NCI-H2227 (cell line): ENCODE measurements around the gene RDH11.
"Not testable (repeated sequence)": the region's sequence is repeated elsewhere in the genome, so short reads cannot be mapped to it uniquely, and the experiment has no call there.

Experiments used
- DNase-seq: peaks from one replicate; lab custom pipeline; 2025; ENCODE audit not compliant: unreplicated experiment; lab: John Stamatoyannopoulos, UW

The RDH11 gene

DNA sequence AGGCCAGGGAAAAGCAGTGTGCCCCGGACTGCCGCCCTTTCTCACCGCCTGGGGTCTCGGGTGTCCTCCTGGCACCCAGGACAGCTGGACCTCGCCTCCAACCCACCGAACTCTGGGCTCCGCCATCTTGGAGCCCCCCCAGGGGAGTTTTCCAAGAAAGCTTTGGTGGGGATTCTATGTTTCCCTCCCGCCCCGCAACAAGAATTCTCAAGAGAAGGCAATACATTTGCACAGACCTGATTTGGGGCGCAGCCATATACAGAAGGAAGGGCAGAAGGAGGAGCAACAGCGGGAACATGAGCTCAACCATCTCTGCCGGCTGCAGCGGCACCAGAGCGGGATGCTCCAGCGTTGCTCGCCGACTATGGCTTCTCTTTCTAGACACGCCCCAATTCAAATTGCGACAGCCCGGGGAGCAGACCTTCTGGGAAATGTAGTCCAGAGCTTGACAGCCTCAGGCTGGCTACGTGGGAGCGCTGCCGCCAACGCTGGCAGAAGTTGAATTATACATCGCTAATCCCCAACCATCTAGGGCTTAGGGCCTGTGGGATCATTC lies at the start of gene RDH11:
Gene RDH11 (minus strand): TSS at position 371 of the 556 bp plus-strand sequence. CDS start 61 bp downstream, at position 310.
- DNase-seq, result peak; percentile 91

DNA sequence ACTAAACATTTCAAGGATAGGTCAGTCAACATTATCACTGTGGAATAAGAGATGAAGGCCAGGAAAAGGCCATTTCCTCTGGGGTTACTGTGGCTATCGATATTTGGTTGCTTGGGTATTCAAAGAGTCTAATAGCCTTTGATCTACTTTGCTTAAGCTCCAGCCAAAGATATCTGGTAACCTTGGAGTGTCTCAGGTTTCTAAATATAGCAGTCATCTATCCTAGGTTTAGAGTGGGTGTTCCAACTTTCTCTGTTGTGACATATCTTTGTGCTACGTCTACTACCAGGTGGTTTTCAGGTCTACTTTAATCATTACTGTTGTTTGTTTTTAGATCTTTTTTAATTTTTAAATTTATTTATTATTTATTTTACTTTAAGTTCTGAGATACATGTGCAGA lies 48.5 kb upstream of the RDH11 start:
- no peak for DNase-seq

DNA sequence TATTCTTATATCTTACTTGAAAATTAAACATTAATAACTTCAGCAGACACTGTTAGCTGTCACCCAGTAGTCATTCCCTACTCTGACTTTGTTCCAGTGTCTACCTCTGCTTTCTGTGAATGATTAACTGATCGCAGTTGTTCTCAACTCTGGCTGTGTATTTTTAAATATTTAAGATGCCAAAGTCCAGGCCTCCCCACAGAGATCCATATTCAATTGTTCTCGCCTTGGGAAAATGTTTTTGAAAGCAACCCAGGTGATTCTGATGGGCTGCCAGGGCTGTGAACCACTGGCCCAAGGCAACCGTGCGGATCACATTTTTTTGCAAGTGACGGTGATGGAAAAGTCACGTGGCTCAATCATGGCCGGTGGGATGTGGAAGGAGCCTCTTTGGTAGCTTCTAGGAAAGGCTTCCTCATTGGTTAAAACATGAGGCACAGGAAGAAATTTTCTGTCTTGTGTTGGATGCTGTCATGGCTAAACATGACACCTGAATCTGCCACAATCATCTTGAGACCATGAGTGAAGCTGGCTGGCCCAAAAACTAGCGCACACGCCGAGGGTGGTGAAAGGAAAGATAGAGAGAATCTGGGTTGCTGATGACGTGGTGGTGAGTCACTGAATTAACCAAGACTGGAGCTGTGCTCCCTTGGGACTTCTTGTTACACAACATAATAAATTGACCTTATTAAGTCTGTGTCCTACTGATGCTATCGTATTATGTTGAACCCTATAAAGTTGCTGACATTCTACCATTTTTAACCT lies 43.4 kb upstream of the RDH11 start:
- no peak for DNase-seq

DNA sequence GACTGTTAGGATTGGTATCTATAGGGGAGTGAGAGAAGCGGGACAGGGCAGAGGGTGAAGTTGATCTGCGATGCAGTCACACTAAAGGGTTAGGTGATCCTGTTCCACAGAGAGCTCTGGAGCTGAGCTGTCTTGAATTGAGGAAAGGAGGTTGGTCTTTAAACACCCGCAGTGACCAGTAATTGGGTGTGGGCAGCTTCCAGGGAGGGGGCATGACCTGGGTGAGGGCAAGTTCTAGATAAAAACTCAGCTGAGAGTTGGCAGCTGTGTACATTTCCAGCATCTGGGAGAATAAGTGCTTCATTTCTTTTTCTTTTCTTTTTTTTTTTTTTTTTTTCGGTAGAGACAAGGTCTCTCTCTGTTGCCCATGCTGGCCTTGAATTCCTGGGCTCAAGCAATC lies 41.2 kb upstream of the RDH11 start:
- DNase-seq, result no peak

DNA sequence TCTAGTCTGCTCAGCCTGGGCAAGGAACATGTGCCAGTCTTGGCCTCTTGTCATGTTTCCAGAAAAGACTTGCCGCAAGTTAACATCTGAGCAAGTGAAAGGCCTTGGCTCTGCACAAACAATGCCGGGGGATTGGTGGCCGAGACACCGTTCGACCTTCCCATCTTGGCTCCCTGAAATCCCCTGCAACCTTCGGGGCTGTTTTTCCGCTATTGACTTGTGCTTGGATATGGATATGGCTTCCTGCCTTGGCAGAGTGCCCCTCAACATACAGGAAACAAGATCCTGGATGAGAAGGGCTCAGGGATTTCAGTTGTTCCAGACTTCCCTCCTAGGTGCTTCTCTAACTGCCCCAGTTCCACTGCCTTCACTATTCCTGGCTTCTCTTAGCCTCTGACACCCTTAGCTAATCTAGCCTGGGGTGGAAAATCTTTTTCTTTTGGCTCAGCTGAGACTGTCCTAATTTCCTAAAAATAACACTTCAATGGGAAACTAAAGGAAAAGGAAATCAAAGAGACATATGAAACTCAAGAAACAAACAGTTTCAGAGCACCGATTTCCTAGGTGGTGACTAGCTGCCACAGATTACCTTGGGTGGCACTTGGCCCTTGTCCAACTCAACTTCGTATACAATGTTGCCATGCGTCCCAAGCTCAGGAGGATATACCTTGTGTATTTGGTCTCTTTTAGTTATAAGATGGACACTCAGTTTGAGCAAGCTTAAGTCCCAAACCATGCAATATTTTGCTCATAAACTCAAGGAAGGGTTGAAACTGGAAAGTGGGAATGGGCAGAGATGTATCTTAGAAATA lies 40.0 kb upstream of the RDH11 start:
- no peak for DNase-seq

DNA sequence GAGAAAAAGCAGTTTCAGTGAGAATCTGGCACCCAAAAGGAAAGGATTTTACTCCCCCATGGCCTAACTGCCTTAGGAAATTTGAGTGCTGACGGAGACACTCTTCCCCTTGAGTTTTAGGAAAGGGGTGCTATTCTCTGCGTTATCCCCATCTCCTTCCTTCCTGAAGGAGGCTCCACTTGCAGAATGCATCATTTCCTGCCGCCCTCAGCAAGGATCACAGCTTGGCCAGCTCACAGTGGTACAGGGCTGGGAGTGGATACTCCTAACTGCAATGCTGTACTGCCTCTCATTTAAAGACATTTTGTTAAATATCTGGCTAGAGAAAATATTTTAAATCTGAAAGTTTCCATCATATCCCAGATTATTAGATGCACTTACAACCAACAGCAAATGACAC lies 39.1 kb upstream of the RDH11 start:
- DNase-seq, result no peak

DNA sequence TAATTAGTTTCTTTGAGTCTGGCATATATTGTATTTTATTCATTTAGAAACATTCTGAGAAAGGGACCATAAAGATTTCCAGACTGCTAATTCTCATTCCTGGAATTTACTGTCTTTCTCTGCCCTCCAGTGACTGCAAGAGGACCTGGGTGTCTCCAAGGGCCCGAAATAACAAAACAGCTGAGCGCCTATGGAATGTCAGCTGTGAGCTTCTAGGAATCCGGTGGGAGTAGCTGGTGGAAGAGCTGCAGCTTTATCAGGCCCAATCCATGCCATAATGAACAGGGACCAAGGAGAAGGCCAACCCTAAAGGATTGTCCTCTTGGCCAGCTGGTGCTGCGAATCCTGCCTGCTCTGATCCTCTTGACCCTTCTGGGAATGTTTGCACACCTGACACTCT lies 38.1 kb upstream of the RDH11 start:
- no peak for DNase-seq

GRCh38 chr14:67729072-67729885 lies 33.7 kb upstream of the RDH11 start:
- DNase-seq, result no peak

GRCh38 chr14:67728258-67728657 lies 32.7 kb upstream of the RDH11 start:
- DNase-seq, result no peak

GRCh38 chr14:67727361-67727760 lies 31.8 kb upstream of the RDH11 start:
- DNase-seq, result no peak

- DNase-seq, result no peak
Measured at GRCh38 chr14:67725171-67725570, 29.6 kb upstream of the RDH11 start.

GRCh38 chr14:67722293-67722692 lies 26.7 kb upstream of the RDH11 start:
- peak; percentile 50 for DNase-seq

GRCh38 chr14:67721875-67722274 lies 26.3 kb upstream of the RDH11 start:
- DNase-seq, result no peak

DNA sequence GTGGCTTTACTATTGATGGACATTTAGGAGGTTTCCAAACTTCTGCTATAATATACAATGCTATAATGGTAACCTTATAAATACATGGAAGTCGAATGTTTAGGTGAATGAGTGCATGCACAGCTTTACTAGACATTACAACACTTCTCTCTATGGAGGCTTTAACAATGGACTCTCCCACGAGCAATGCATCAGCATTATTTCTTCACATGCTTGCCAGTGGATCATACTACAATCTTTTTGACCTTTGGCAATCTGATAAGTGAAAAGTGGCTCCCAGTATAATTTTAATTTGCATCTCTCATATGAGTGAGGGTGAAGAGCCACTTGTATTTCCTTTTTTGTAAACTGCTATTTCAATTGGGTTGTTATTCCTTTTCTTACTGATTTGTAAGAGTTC lies 24.3 kb upstream of the RDH11 start:
- no peak for DNase-seq

DNA sequence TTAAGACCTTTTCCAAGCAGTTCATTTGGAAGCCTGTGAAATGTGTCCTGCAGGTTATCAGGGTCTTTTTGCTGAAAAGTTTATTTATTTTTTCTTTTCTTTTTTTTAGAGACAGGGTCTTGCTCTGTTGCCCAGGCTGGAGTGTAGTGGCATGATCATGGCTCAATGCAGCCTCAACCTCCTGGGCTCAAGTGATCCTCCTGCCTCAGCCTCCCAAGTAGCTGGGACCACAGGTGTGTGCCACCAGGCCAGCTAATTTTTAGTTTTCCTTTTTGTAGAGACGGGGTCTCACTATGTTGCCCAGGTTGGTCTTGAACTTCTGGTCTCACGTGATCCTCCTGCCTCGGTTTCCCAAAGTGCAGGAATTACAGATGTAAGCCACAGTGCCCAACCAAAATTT lies 23.8 kb upstream of the RDH11 start:
- DNase-seq, result not testable (repeated sequence)

GRCh38 chr14:67718265-67718664 lies 22.7 kb upstream of the RDH11 start:
- DNase-seq, result no peak

DNA sequence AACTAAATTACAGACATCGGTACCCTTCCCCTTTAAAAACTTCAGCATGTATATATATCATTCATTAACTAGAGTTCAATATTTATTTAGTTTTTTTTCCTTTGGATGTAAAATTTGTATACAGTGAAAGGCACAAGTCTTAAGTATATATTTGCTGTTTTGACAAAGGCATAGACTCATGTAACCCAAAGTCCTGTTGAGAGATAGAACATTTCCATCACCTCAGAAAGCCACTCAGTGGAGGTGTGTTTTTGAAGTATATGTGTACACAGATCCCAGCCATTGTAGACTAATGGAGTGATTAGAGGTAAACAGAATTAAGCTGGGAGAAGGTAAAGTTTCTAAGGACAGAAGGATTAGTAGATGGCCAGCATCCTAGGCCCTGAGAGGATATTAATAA lies 21.5 kb upstream of the RDH11 start:
- no peak for DNase-seq

- no peak for DNase-seq
Measured at GRCh38 chr14:67710209-67710608, 14.6 kb upstream of the RDH11 start.

DNA sequence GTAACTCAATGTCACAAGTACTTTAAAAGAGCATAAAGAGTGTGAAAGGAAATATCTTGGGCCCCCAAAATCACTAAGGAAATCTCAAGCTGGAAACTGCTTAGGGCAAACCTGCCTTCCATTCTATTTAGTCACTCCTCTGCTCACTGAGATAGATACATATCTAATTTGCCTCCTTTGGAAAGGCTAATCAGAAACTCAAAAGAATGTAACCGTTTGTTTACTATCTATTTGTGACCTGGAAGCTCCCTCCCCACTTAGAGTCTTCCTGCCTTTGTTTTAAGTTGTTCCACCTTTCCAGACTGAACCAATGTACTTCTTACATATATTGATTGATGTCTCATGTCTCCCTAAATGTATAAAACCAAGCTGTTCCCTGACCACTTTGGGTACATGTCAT lies 14.2 kb upstream of the RDH11 start:
- not testable (repeated sequence) for DNase-seq

GRCh38 chr14:67709346-67709745 lies 13.8 kb upstream of the RDH11 start:
- DNase-seq, result not testable (repeated sequence)

DNA sequence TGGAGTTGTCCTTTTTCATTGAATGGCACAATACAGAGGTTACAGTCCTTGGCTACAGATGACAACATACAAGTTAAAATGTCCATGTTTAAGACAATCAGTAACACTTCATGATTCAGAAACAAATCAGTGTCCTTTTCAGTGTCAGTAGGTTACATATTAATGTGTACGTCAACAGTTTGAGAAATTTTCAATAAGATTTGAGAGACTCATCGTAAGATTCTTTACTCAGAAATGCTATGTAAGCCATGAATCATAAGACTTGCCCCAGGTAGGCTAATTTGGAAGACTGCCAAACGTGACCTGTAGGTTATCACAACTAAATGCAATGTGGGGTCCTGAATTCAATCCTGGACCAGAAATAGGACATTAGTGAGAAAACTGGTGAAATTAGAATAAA lies 9.6 kb upstream of the RDH11 start:
- no peak for DNase-seq
